Body of pancreas (tissue), 4 donors: ENCODE data around the gene RAN.

ENCODE experiments used
- CTCF ChIP-seq, 7 experiments: fragments of 450-650 bp in 4 of 7; fragments of 200-600 bp in 3 of 7; sonication (generic) in 3 of 7; IDR thresholded peaks; one replicate each; pipeline ENCODE4 v1.5.1; 2016 to 2019; ENCODE audit warnings: antibody characterized with exemption in 7 of 7
- POLR2A ChIP-seq, 3 donors: fragments of 450-650 bp; IDR thresholded peaks; one replicate each; pipeline ENCODE4 v1.6.1; 2016; ENCODE audit warnings: antibody characterized with exemption in 3 of 3, mild to moderate bottlenecking in 2 of 3

GRCh38 chr12:130904064-130904463 is 32.2 kb downstream of the RAN start:
- TF ChIP-seq CTCF (IDR thresholded peaks at IDR 0.05): no peak
- no peak for TF ChIP-seq POLR2A (IDR thresholded peaks at IDR 0.05)
